Measurements from ENCODE around the gene FAM222A.

The FAM222A gene

GRCh38 chr12:109673379-109673778, 40.2 kb upstream of the FAM222A start:
- Histone ChIP-seq H3K27ac (no peak overlapping the region), H3K4me3 (ENCODE audit: low read depth, low read length) (no peak overlapping the region), H3K27me3 (ENCODE audit: insufficient read depth, low read depth, severe bottlenecking) (no peaks in the 10 kb centered on the region), H3K36me3 (no peaks in the 10 kb centered on the region), H3K9me3 (ENCODE audit: severe bottlenecking) (peaks cover 3% of the 10 kb centered on the region)
- no peak for DNase-seq
- TF ChIP-seq CTCF (IDR thresholded peaks at IDR 0.05; ENCODE audit: low read depth, low read length), result no peak

- Histone ChIP-seq H3K27ac (no peak overlapping the region), H3K4me3 (ENCODE audit: low read depth, low read length) (no peak overlapping the region), H3K9me3 (ENCODE audit: severe bottlenecking) (peaks cover 3% of the 10 kb centered on the region), H3K27me3 (ENCODE audit: insufficient read depth, low read depth, severe bottlenecking) (no peaks in the 10 kb centered on the region), H3K36me3 (no peaks in the 10 kb centered on the region)
- TF ChIP-seq CTCF (IDR thresholded peaks at IDR 0.05; ENCODE audit: low read depth, low read length), result no peak
- DNase-seq, result no peak
These were observed 39.7 kb upstream of the FAM222A start for GRCh38 chr12:109673884-109674283.

- Histone ChIP-seq H3K27me3 (ENCODE audit: insufficient read depth, low read depth, severe bottlenecking) (no peaks in the 10 kb centered on the region), H3K36me3 (no peaks in the 10 kb centered on the region), H3K9me3 (ENCODE audit: severe bottlenecking) (peaks cover 3% of the 10 kb centered on the region), H3K27ac (no peak overlapping the region), H3K4me3 (ENCODE audit: low read depth, low read length) (no peak overlapping the region)
- no peak for TF ChIP-seq CTCF (IDR thresholded peaks at IDR 0.05; ENCODE audit: low read depth, low read length)
- DNase-seq, result no peak
These were observed 38.2 kb upstream of the FAM222A start for GRCh38 chr12:109675411-109675810.

- no peaks in the 10 kb centered on the region for H3K36me3 ChIP-seq
- peaks cover under 1% of the 10 kb centered on the region for H3K9me3 ChIP-seq (ENCODE audit: severe bottlenecking)
- no peaks in the 10 kb centered on the region for H3K27me3 ChIP-seq (ENCODE audit: insufficient read depth, low read depth, severe bottlenecking)
- no peak for TF ChIP-seq CTCF (IDR thresholded peaks at IDR 0.05; ENCODE audit: low read depth, low read length)
- DNase-seq, result peak; percentile 76
- H3K4me3 ChIP-seq (ENCODE audit: low read depth, low read length), result no peak overlapping the region
- H3K27ac ChIP-seq, result no peak overlapping the region; the same call in 1 of the 2 replicates
These were observed 36.3 kb upstream of the FAM222A start for GRCh38 chr12:109677279-109677691.

- Histone ChIP-seq H3K9me3 (ENCODE audit: severe bottlenecking) (no peaks in the 10 kb centered on the region), H3K4me3 (ENCODE audit: low read depth, low read length) (no peak overlapping the region), H3K27me3 (ENCODE audit: insufficient read depth, low read depth, severe bottlenecking) (no peaks in the 10 kb centered on the region), H3K36me3 (no peaks in the 10 kb centered on the region), H3K27ac (peak overlapping the region; percentile 72)
- DNase-seq, result peak; percentile 66
- no peak for TF ChIP-seq CTCF (IDR thresholded peaks at IDR 0.05; ENCODE audit: low read depth, low read length)
These were observed 34.9 kb upstream of the FAM222A start for GRCh38 chr12:109678719-109679118.

- peak; percentile 93 for DNase-seq
- Histone ChIP-seq H3K27ac (peak overlapping the region; percentile 72), H3K4me3 (ENCODE audit: low read depth, low read length) (no peak overlapping the region), H3K36me3 (no peaks in the 10 kb centered on the region), H3K27me3 (ENCODE audit: insufficient read depth, low read depth, severe bottlenecking) (no peaks in the 10 kb centered on the region), H3K9me3 (ENCODE audit: severe bottlenecking) (no peaks in the 10 kb centered on the region)
- TF ChIP-seq CTCF (IDR thresholded peaks at IDR 0.05; ENCODE audit: low read depth, low read length), result no peak
These were observed 33.9 kb upstream of the FAM222A start for GRCh38 chr12:109679501-109680263.
